Keratinocyte (primary cell): ENCODE data around the gene LBP. TPM values are rescaled to one million over a fixed set of nuclear protein-coding genes. Genes with fewer than 3 reads are reported as not detected.
"Not testable (repeated sequence)": the region's sequence is repeated elsewhere in the genome, so short reads cannot be mapped to it uniquely, and the experiment has no call there.

Experiments
- DNase-seq: peaks from one replicate; pipeline ENCODE4 v3.0.0-alpha.2; 2011; ENCODE audit warnings: low read depth, missing footprints, low spot score
- FAIRE-seq: peaks from 2 replicates; lab custom pipeline; 2011; peaks lifted over from hg19 to GRCh38; lab: Jason Lieb, UNC
- H2AFZ ChIP-seq: 2 replicates; pipeline ENCODE4 v1.6.0; 2012; ENCODE audit warnings: low read length, control low read depth, inconsistent platforms; ENCODE audit not compliant: control insufficient read depth
- H3K27ac ChIP-seq: 2 replicates; pipeline ENCODE4 v1.5.1; 2011; ENCODE audit warnings: low read length; ENCODE audit not compliant: control insufficient read depth, insufficient read depth
- H3K27me3 ChIP-seq: 3 replicates; pipeline ENCODE4 v1.6.0; 2011; ENCODE audit warnings: low read length; ENCODE audit not compliant: control insufficient read depth, insufficient read depth; ENCODE audit errors: extremely low read depth
- H3K36me3 ChIP-seq, 2 experiments: 2 replicates in 1 of 2; 3 replicates in 1 of 2; pipeline ENCODE4 v1.5.1; 2011; ENCODE audit warnings: low read length in 2 of 2, mild to moderate bottlenecking in 1 of 2; ENCODE audit not compliant: control insufficient read depth in 2 of 2, insufficient read depth in 2 of 2; ENCODE audit errors: extremely low read depth in 1 of 2
- H3K4me1 ChIP-seq: 3 replicates; pipeline ENCODE4 v1.5.1; 2011; ENCODE audit warnings: low read length; ENCODE audit not compliant: control insufficient read depth, insufficient read depth; ENCODE audit errors: extremely low read depth
- H3K4me2 ChIP-seq: 3 replicates; pipeline ENCODE4 v1.6.0; 2011; ENCODE audit warnings: low read depth, low read length; ENCODE audit not compliant: control insufficient read depth, insufficient read depth; ENCODE audit errors: extremely low read depth
- H3K4me3 ChIP-seq, 3 experiments: fragments of 200-600 bp in 1 of 3; sonication (generic) in 1 of 3; 2 replicates in 2 of 3; 3 replicates in 1 of 3; pipeline ENCODE4 v1.5.1; 2011 to 2016; ENCODE audit warnings: low read length in 3 of 3, mild to moderate bottlenecking in 3 of 3, control low read depth in 2 of 3, inconsistent platforms in 1 of 3, low read depth in 1 of 3, mixed read lengths in 1 of 3, mixed run types in 1 of 3, moderate library complexity in 1 of 3; ENCODE audit not compliant: control insufficient read depth in 2 of 3, insufficient read depth in 2 of 3; ENCODE audit errors: extremely low read depth in 1 of 3
- H3K79me2 ChIP-seq: 2 replicates; pipeline ENCODE4 v1.6.0; 2012; ENCODE audit warnings: low read length; ENCODE audit not compliant: control insufficient read depth, insufficient read depth
- H3K9ac ChIP-seq: 3 replicates; pipeline ENCODE4 v1.6.0; 2011; ENCODE audit warnings: low read length; ENCODE audit not compliant: control insufficient read depth, insufficient read depth; ENCODE audit errors: extremely low read depth
- H3K9me1 ChIP-seq: 3 replicates; pipeline ENCODE4 v1.6.0; 2011; ENCODE audit warnings: low read length; ENCODE audit not compliant: control insufficient read depth, insufficient read depth; ENCODE audit errors: extremely low read depth
- H3K9me3 ChIP-seq: 2 replicates; pipeline ENCODE4 v1.5.1; 2012; ENCODE audit warnings: low read depth, low read length; ENCODE audit not compliant: control insufficient read depth
- H4K20me1 ChIP-seq: 3 replicates; pipeline ENCODE4 v1.6.0; 2011; ENCODE audit warnings: low read length; ENCODE audit not compliant: control insufficient read depth, insufficient read depth; ENCODE audit errors: extremely low read depth
- CTCF ChIP-seq, 3 experiments: IDR thresholded peaks in 1 of 3; conservative IDR thresholded peaks in 1 of 3; optimal IDR thresholded peaks in 1 of 3; 2 replicates in 2 of 3; 3 replicates in 1 of 3; pipeline versions ENCODE3 to v1.5.1; 2011; ENCODE audit warnings: low read length in 3 of 3, mild to moderate bottlenecking in 3 of 3, moderate library complexity in 2 of 3, control low read depth in 1 of 3, inconsistent platforms in 1 of 3; ENCODE audit not compliant: insufficient read depth in 2 of 3; ENCODE audit errors: extremely low read depth in 1 of 3
- EZH2 ChIP-seq: IDR thresholded peaks from one replicate; pipeline ENCODE4 v1.6.1; 2012; ENCODE audit warnings: inconsistent platforms, mild to moderate bottlenecking, low read length, moderate library complexity
- dilution Hi-C: fragments of 300-500 bp; cut with MboI; formaldehyde crosslinking; loops from one replicate; pipeline ENCODE4 v1.7.0; 2020; ENCODE audit warnings: low sequenced_read_pairs; ENCODE audit not compliant: extremely low pct_ligation_motif_present
- polyA plus RNA-seq, 5 experiments: library from polyadenylated mRNA; depleted of rRNA in 3 of 5; stranded (reverse) in 3 of 5; stranded (forward) in 1 of 5; unstranded in 1 of 5; fragments of >200 nt; gene quantifications; 1 replicate in 1 of 5; 2 replicates in 3 of 5; 3 replicates in 1 of 5; pipeline versions ENCODE4 v1.2.1 to v1.2.3, GENCODE V29; 2011 to 2012; ENCODE audit warnings: missing spikeins in 2 of 5, low read depth in 1 of 5, low replicate concordance in 1 of 5

LBP gene
- polyA plus RNA-seq, 1 donor (not counting 4 experiments of a cell fraction or from before 2014, with no cell fraction given) = not detected

DNA sequence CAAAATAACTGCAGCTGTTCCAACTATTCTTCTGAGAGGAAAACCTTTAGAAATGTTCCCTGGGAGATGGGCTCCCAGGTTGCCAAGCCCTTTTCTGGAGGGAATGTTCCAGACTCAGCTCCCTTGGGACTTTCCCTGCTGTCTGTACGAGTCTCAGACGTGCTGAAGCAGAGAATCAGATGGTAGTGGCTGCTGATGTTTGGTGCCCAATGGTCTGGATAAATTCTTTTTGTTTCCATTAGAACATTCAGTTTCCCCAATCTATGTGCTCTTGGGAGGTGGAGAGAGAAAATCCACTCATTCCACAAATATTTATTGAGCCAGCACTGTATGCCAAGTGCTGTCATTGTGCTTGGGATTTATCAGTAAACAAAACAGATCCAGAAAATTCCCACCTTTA is 48.9 kb downstream of the LBP start:
- Histone ChIP-seq H3K27me3 (no peaks in the 10 kb centered on the region), H3K36me3 (no peaks in the 10 kb centered on the region), H2AFZ (no peak overlapping the region), H3K4me1 (no peaks in the 10 kb centered on the region), H3K9ac (no peak overlapping the region), H3K9me1 (no peaks in the 10 kb centered on the region), H3K27ac (no peak overlapping the region), H3K4me3 (no peak overlapping the region), H3K4me2 (no peak overlapping the region), H3K79me2 (no peaks in the 10 kb centered on the region), H4K20me1 (no peaks in the 10 kb centered on the region), H3K9me3 (no peaks in the 10 kb centered on the region)
- dilution Hi-C loops = no loop called here
- FAIRE-seq = no peak
- TF ChIP-seq EZH2 = no peak
- no peak for TF ChIP-seq CTCF (optimal IDR thresholded peaks at IDR 0.05 in 1 of 3, IDR thresholded peaks at IDR 0.05 in 1 of 3, conservative IDR thresholded peaks at IDR 0.05 in 1 of 3; ENCODE audit: extremely low read depth in 1 of 3, insufficient read depth in 2 of 3, low read length in 3 of 3)
- DNase-seq = no peak

- H3K27ac ChIP-seq, H3K36me3 ChIP-seq, DNase-seq, dilution Hi-C loops, FAIRE-seq, H3K9me3 ChIP-seq, H3K27me3 ChIP-seq, H3K4me1 ChIP-seq, H3K9ac ChIP-seq, H2AFZ ChIP-seq, H4K20me1 ChIP-seq, H3K4me3 ChIP-seq, H3K79me2 ChIP-seq, H3K9me1 ChIP-seq, H3K4me2 ChIP-seq: not testable (repeated sequence)
Measured at GRCh38 chr20:38395751-38396395, 49.6 kb downstream of the LBP start.

- no peaks in the 10 kb centered on the region for H3K36me3 ChIP-seq
- no peaks in the 10 kb centered on the region for H3K27me3 ChIP-seq
- H3K9me1 ChIP-seq = no peaks in the 10 kb centered on the region
- no peak for FAIRE-seq
- dilution Hi-C loops = no loop called here
- no peak overlapping the region for H3K27ac ChIP-seq
- no peak overlapping the region for H3K4me3 ChIP-seq
- H3K9ac ChIP-seq = no peak overlapping the region
- no peaks in the 10 kb centered on the region for H3K79me2 ChIP-seq
- H4K20me1 ChIP-seq = no peaks in the 10 kb centered on the region
- no peak overlapping the region for H2AFZ ChIP-seq
- no peak for DNase-seq
- H3K9me3 ChIP-seq = no peaks in the 10 kb centered on the region
- no peaks in the 10 kb centered on the region for H3K4me1 ChIP-seq
- no peak overlapping the region for H3K4me2 ChIP-seq
- TF ChIP-seq CTCF (optimal IDR thresholded peaks at IDR 0.05 in 1 of 3, IDR thresholded peaks at IDR 0.05 in 1 of 3, conservative IDR thresholded peaks at IDR 0.05 in 1 of 3; ENCODE audit: extremely low read depth in 1 of 3, insufficient read depth in 2 of 3, low read length in 3 of 3) (no peak), EZH2 (no peak)
Measured at GRCh38 chr20:38402089-38402488, 55.8 kb downstream of the LBP start.
